ENCODE results near the gene AFP. TPM values are rescaled to one million over a fixed set of nuclear protein-coding genes. Genes with fewer than 3 reads are reported as not detected.

AFP gene
- total and polyA plus RNA-seq, 2 of the 13 experiments (the other 11 are each of a cell fraction or from before 2014, with no cell fraction given): 9,434 to 13,105 TPM

DNA sequence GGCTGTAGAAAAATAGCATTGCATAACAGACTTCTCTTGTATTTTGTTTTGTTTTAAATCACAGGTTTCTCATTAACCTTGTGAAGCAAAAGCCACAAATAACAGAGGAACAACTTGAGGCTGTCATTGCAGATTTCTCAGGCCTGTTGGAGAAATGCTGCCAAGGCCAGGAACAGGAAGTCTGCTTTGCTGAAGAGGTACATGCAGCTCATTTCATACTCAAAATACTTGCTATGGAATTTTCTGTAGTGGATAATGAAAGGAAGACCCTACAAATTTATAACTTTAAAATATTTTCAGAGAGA lies 17.6 kb downstream of the AFP start:
- intact Hi-C loops (cut with micrococcal nuclease; ENCODE audit: unreplicated experiment): no loop called here
- Histone ChIP-seq H3K79me2 (ENCODE audit: insufficient read depth, low read length) (no peaks in the 10 kb centered on the region), H3K27me3 (ENCODE audit: control insufficient read depth in 1 of 2, insufficient read depth in 2 of 2, low read length in 2 of 2) (no peaks in the 10 kb centered on the region), H3K9ac (ENCODE audit: insufficient read depth, low read depth, low read length) (no peak overlapping the region), H3K4me1 (ENCODE audit: insufficient read depth, low read length) (peaks cover 39% of the 10 kb centered on the region), H3K4me2 (ENCODE audit: low read depth, low read length) (no peak overlapping the region), H3K9me3 (ENCODE audit: low read length) (no peaks in the 10 kb centered on the region), H4K20me1 (ENCODE audit: insufficient read depth, low read length) (peaks cover 24% of the 10 kb centered on the region), H3K27ac (ENCODE audit: extremely low read length, insufficient read depth, low read length) (peak overlapping the region; percentile 37), H2AFZ (ENCODE audit: low read length) (no peak overlapping the region), H3K4me3 (replicated peaks in 1 of 3; ENCODE audit: insufficient read depth in 1 of 3, low read depth in 2 of 3, low read length in 3 of 3) (no peak overlapping the region), H3K36me3 (replicated peaks in 1 of 2; ENCODE audit: control insufficient read depth in 1 of 2, insufficient read depth in 2 of 2, low read length in 2 of 2) (peaks cover 5 to 44% of the 10 kb centered on the region in 2 experiments)
- DNase-seq (ENCODE audit: low spot score) (no peak), FAIRE-seq (no peak), ATAC-seq (no peak)
- in situ Hi-C loops (cut with HindIII; ENCODE audit: extremely low pct_ligation_motif_present, low pct_unique_long_range_greater_than_20kb): loop anchor here (25.0 kb wide), 1 partner anchor 109 kb away; no protein-coding TSS in a partner anchor
- ChIA-PET CTCF (ENCODE audit: low intra/inter-chr PET ratio, low total read pairs) (no interaction called here), POLR2A (no interaction called here)
- no TSS peak for BruUV-seq (replicated peaks)
- TF ChIP-seq NFE2 (CRISPR knock-in tag; IDR thresholded peaks at IDR 0.05) (no peak), ADNP (CRISPR knock-in tag; IDR thresholded peaks at IDR 0.05) (no peak), ISL2 (CRISPR knock-in tag; IDR thresholded peaks at IDR 0.05) (no peak), PAXIP1 (CRISPR knock-in tag; conservative IDR thresholded peaks at IDR 0.05) (no peak), SP2 (CRISPR knock-in tag; IDR thresholded peaks at IDR 0.05) (no peak), PRDM15 (CRISPR knock-in tag; IDR thresholded peaks at IDR 0.05) (no peak), ZSCAN22 (CRISPR knock-in tag; IDR thresholded peaks at IDR 0.05) (no peak), EP300 (IDR thresholded peaks at IDR 0.05; ENCODE audit: low read depth in 2 of 2, low read length in 2 of 2) (no peak), EP300 (CRISPR knock-in tag; IDR thresholded peaks at IDR 0.05; ENCODE audit: borderline replicate concordance) (no peak), HDAC6 (IDR thresholded peaks at IDR 0.05; ENCODE audit: low read depth, low read length) (no peak)
- TF ChIP-seq, protein P1, sequence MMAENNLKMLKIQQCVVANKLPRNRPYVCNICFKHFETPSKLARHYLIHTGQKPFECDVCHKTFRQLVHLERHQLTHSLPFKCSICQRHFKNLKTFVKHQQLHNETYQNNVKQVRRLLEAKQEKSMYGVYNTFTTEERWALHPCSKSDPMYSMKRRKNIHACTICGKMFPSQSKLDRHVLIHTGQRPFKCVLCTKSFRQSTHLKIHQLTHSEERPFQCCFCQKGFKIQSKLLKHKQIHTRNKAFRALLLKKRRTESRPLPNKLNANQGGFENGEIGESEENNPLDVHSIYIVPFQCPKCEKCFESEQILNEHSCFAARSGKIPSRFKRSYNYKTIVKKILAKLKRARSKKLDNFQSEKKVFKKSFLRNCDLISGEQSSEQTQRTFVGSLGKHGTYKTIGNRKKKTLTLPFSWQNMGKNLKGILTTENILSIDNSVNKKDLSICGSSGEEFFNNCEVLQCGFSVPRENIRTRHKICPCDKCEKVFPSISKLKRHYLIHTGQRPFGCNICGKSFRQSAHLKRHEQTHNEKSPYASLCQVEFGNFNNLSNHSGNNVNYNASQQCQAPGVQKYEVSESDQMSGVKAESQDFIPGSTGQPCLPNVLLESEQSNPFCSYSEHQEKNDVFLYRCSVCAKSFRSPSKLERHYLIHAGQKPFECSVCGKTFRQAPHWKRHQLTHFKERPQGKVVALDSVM (CRISPR knock-in tag; IDR thresholded peaks at IDR 0.05): no peak
